AG20443 (cell line): ENCODE data around the gene LGALS14.
"Not testable (repeated sequence)": the region's sequence is repeated elsewhere in the genome, so short reads cannot be mapped to it uniquely, and the experiment has no call there.

Experiments used
- DNase-seq: peaks from one replicate; pipeline ENCODE4 v3.0.0; 2012; ENCODE audit warnings: low spot score, mixed read lengths

Gene LGALS14

GRCh38 chr19:39695759-39696158, 8.5 kb upstream of the LGALS14 start:
- DNase-seq: no peak

GRCh38 chr19:39696387-39696786, 7.9 kb upstream of the LGALS14 start:
- DNase-seq: no peak

GRCh38 chr19:39698535-39698934, 5.7 kb upstream of the LGALS14 start:
- DNase-seq: no peak

GRCh38 chr19:39701291-39701690, 3.0 kb upstream of the LGALS14 start:
- no peak for DNase-seq

GRCh38 chr19:39705578-39706188, 1.4 kb downstream of the LGALS14 start:
- DNase-seq: no peak

- no peak for DNase-seq
These were observed 4.3 kb downstream of the LGALS14 start for GRCh38 chr19:39708594-39708993.

GRCh38 chr19:39709026-39709872, 5.0 kb downstream of the LGALS14 start:
- DNase-seq: no peak

- DNase-seq: no peak
These were observed 6.1 kb downstream of the LGALS14 start for GRCh38 chr19:39710333-39710890.

GRCh38 chr19:39720144-39720543, 15.9 kb downstream of the LGALS14 start:
- not testable (repeated sequence) for DNase-seq

- no peak for DNase-seq
These were observed 21.7 kb downstream of the LGALS14 start for GRCh38 chr19:39725995-39726394.

- no peak for DNase-seq
These were observed 23.0 kb downstream of the LGALS14 start for GRCh38 chr19:39727070-39727800.

GRCh38 chr19:39728040-39728439, 23.8 kb downstream of the LGALS14 start:
- no peak for DNase-seq

- no peak for DNase-seq
These were observed 25.3 kb downstream of the LGALS14 start for GRCh38 chr19:39729594-39729993.

- no peak for DNase-seq
These were observed 27.4 kb downstream of the LGALS14 start for GRCh38 chr19:39731685-39732084.

- DNase-seq: no peak
These were observed 29.6 kb downstream of the LGALS14 start for GRCh38 chr19:39733841-39734240.

- DNase-seq: no peak
These were observed 31.4 kb downstream of the LGALS14 start for GRCh38 chr19:39735688-39736087.

GRCh38 chr19:39736088-39736487, 31.8 kb downstream of the LGALS14 start:
- no peak for DNase-seq

GRCh38 chr19:39737351-39737750, 33.1 kb downstream of the LGALS14 start:
- DNase-seq: no peak

GRCh38 chr19:39737891-39738290, 33.6 kb downstream of the LGALS14 start, which contains the start of gene CLC:
Gene CLC, minus strand, starts transcription at chr19:39738029. Its CDS starts 77 bp downstream, at chr19:39737952.
- DNase-seq: no peak

- no peak for DNase-seq
These were observed 34.5 kb downstream of the LGALS14 start for GRCh38 chr19:39738814-39739213.

- no peak for DNase-seq
These were observed 36.1 kb downstream of the LGALS14 start for GRCh38 chr19:39740395-39740794.

- DNase-seq: no peak
These were observed 41.4 kb downstream of the LGALS14 start for GRCh38 chr19:39745643-39746042.
